GM12874 (cell line): Measurements from ENCODE around the gene CHST8.

Source experiments
- TF ChIP-seq, protein P1 (sequence below): IDR thresholded peaks from 2 replicates; pipeline ENCODE4 v1.5.1; 2011; ENCODE audit warnings: low read depth, mild to moderate bottlenecking, control low read depth, low read length, moderate library complexity; ENCODE audit not compliant: insufficient read depth

Gene CHST8

DNA sequence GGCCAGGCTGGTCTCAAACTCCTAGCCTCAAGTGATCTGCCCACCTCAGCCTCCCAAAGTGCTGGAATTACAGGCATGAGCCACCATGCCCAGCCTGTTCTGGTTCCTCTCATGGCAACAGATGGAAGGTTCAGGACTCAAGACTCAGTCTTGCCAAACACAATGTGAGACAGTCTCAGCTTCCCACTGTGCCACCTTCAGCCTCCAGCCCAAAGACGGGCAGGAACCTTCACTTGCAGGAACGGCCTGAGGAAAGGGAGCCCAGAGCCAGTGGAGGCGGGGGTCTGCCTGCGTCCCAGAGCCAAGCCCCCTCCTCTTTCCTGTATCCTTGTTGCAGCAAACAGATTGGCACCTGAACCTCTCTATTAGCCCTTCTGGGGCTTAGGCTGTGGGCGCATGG lies 2.9 kb upstream of the CHST8 start:
- TF ChIP-seq, protein P1, sequence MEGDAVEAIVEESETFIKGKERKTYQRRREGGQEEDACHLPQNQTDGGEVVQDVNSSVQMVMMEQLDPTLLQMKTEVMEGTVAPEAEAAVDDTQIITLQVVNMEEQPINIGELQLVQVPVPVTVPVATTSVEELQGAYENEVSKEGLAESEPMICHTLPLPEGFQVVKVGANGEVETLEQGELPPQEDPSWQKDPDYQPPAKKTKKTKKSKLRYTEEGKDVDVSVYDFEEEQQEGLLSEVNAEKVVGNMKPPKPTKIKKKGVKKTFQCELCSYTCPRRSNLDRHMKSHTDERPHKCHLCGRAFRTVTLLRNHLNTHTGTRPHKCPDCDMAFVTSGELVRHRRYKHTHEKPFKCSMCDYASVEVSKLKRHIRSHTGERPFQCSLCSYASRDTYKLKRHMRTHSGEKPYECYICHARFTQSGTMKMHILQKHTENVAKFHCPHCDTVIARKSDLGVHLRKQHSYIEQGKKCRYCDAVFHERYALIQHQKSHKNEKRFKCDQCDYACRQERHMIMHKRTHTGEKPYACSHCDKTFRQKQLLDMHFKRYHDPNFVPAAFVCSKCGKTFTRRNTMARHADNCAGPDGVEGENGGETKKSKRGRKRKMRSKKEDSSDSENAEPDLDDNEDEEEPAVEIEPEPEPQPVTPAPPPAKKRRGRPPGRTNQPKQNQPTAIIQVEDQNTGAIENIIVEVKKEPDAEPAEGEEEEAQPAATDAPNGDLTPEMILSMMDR = no peak

DNA sequence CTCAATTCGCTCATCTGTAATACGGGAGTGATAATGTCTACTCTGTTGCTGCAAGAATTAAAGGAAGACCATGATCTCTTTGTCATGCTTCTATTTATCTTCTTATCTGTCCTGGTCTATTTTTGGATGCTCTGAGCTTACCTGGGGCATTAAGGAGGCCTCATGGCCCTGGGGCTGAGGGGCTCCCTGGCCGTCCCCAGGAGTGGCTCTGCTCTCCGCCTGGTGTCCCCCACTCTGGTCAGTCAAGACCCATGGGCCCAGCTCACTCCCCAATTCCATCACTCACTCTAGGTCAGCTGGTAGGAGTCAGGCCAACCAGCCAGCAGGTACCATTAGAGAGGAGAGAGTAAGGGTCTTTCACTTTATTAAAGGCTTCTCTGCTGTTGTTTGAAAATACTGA lies 1.1 kb upstream of the CHST8 start:
- TF ChIP-seq, protein P1 = no peak

DNA sequence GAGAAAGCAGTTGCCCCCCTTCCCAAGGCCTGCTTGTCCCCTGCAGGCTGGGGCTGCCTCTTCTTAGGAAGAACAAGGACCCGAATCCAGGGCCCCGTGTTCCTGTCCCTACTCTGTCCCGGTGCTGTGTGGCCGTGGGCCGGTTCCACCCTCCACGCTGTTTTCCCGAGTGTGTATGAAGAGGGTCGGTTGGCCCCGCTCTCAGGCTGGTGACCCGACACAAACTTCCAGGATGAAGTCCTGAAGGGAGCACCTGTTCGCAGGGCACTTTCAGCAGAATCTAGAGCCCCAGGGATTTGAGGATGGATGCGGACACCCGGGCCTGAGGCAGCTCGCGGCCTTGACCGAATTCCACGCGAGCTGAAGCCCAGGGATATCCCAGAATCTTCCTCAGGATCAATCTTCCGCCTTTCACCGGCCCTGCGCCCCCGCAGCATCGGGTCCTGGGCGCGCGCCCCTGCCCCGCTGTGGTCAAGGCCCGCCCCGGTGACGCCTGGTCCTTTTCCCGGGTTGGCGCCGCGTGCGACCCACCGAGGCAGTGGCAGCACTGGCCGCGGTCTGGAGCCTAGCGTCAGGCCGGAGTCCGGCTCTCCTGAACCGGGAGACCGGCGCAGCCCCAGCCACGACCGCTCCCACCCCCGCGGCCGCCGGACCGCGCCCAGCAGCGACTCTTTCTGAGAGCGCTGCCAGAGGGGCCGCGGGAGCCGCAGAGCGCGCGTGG lies 528 bp upstream of the CHST8 start:
- TF ChIP-seq, protein P1 = no peak

DNA sequence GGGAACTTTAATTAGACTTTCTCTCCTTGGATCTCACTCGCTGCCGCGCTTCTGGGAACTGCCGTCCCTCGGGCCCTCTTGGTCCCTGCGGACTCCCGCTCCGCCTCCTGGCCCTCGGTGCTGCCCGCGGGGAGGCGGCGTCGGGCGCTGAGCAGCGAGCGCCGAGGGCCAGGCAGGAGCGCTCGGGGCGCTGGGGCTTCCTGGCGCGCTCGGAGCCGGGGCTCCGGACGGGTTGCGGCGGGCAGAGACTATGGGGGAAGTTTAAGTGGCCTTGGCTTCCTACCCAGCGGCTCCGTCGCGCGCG lies 704 bp downstream of the CHST8 start:
- TF ChIP-seq, protein P1 = no peak

DNA sequence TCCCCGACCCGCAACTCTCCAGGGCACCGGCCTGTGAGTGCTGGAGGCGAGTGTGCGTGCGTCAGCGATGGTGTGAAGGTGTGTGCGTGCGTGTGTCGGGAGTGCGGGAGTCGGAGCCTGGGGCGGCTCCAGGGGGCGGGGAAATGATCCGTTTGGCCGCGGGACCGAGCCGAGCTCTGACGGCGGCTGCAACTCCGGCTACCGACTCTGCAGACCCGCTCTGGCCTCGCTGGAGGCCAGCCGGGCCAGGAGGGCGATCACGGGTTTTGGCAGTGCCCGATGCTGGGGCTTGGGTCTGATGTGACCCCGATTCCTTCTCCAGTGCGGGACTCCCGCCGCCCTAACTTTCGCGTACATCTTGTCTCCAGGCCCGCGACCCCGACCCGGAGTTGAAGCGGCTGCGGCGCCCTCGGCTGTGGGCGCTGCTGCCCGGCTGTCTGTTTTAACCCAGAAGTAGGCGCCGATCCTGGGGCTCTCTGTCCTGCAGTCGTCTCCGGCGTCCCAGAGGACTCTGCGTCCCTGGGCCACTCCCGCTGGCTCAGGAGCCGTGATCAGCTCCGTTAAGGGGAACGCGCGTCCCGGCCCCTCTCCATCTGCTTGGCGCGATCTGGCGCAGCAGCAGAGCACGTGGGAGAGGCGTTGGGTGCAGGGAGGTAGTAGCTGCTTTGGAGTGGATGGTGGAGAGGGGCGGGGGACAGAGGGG lies 1.2 kb downstream of the CHST8 start:
- TF ChIP-seq, protein P1 = no peak

DNA sequence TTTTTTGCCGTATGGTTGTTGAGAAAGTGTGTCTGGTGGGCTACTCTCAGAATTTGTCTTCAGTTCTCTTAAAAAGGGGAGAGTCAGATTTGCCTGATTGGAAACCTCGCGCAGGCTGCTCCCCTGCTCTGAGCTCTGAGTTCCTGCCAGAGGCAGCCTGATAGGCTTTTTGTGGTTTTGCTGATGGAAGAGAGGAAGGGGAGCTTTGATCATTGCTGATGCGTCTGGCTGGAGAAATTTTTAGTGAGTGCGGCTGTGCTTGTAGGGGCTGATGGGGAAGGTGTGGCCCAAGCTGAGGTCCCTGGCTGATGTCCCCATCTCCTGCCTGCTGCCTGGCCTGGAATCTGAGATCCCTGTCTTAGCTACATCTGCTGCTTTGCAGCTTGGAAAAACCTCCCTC lies 2.8 kb downstream of the CHST8 start:
- TF ChIP-seq, protein P1 = no peak

DNA sequence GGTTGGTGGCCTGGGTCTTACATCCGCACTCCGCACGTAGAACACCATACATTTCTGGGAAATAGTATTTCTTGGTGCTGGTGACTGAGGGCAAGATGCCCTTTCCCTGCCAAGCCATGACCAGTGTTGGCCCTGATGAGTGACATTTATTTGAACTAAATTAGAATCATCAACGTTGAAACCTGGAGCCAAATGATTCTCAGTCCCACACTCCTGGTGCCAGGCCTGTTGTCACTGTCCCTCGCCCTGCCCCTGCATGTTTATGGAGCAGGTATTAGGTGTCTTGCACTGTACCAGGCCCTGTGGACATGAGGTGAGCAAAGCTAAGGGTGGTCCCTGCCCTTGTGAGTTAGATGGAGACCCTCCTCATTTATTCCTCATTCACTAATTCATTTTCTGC lies 5.8 kb downstream of the CHST8 start:
- TF ChIP-seq, protein P1 = no peak
